ENCODE data around the gene HUNK.

GRCh38 chr21:31901315-31901714 is 28.5 kb downstream of the HUNK start:
- no peak for TF ChIP-seq CTCF (IDR thresholded peaks at IDR 0.05)
- TF ChIP-seq POLR2A (IDR thresholded peaks at IDR 0.05) = no peak

Data from adrenal gland (tissue), 5 donors.